Endothelial cell of umbilical vein (primary cell): ENCODE data around the gene TRPM5. TPM values are rescaled to one million over a fixed set of nuclear protein-coding genes. Genes with fewer than 3 reads are reported as not detected.

Experiments used
- BruUV-seq: library from RNA; stranded (reverse); fragments of 400-500 nt; replicated peaks from 2 replicates; lab custom pipeline; 2021; lab: Mats Ljungman, UMichigan
- CTCF ChIA-PET: fragments of 300-600, 350-600 bp; sonication (Branson Sonifier 250); formaldehyde crosslinking; loops from one replicate; lab custom pipeline; 2021; ENCODE audit warnings: antibody characterized with exemption, inconsistent platforms; lab: Charles Lee
- POLR2A ChIA-PET: fragments of 300-600, 350-600 bp; sonication (Branson Sonifier 250); formaldehyde crosslinking; loops from one replicate; lab custom pipeline; 2021; ENCODE audit warnings: antibody characterized with exemption, inconsistent platforms; lab: Charles Lee
- DNase-seq: peaks from one replicate; pipeline ENCODE4 v3.0.0-alpha.2; 2011; ENCODE audit warnings: low read depth, low spot score
- FAIRE-seq: peaks from 2 replicates; lab custom pipeline; 2011; peaks lifted over from hg19 to GRCh38; lab: Jason Lieb, UNC
- H2AFZ ChIP-seq: 2 replicates; pipeline ENCODE4 v1.6.0; 2012; ENCODE audit warnings: low read depth, low read length, control low read depth, inconsistent platforms
- H3K27ac ChIP-seq: 2 replicates; pipeline ENCODE4 v1.5.1; 2011; ENCODE audit warnings: low read depth, mild to moderate bottlenecking, control low read depth, low read length, moderate library complexity; ENCODE audit not compliant: insufficient read depth
- H3K27me3 ChIP-seq, 2 experiments: 2 replicates each; pipeline versions ENCODE4 v1.6.0 to v1.6.1; 2011; ENCODE audit warnings: low read length in 2 of 2, mixed read lengths in 1 of 2; ENCODE audit not compliant: control insufficient read depth in 2 of 2, insufficient read depth in 2 of 2
- H3K36me3 ChIP-seq, 2 experiments: 2 replicates in 1 of 2; 3 replicates in 1 of 2; pipeline ENCODE4 v1.5.1; 2011; ENCODE audit warnings: low read length in 2 of 2, mild to moderate bottlenecking in 1 of 2, moderate library complexity in 1 of 2; ENCODE audit not compliant: control insufficient read depth in 2 of 2, insufficient read depth in 2 of 2; ENCODE audit errors: extremely low read depth in 1 of 2
- H3K4me1 ChIP-seq: 3 replicates; pipeline ENCODE4 v1.5.1; 2011; ENCODE audit warnings: mild to moderate bottlenecking, low read length; ENCODE audit not compliant: control insufficient read depth, insufficient read depth; ENCODE audit errors: extremely low read depth
- H3K4me2 ChIP-seq: 2 replicates; pipeline ENCODE4 v1.6.1; 2011; ENCODE audit warnings: low read length, control low read depth, mixed read lengths; ENCODE audit not compliant: insufficient read depth
- H3K4me3 ChIP-seq, 3 experiments: fragments of 200-600 bp in 1 of 3; sonication (generic), shearing (Covaris generic) in 1 of 3; replicated peaks in 1 of 3; 2 replicates each; pipeline ENCODE4 v1.5.1; 2011 to 2016; ENCODE audit warnings: control low read depth in 3 of 3, low read length in 3 of 3, mild to moderate bottlenecking in 2 of 3, inconsistent platforms in 1 of 3, low read depth in 1 of 3, moderate library complexity in 1 of 3; ENCODE audit not compliant: insufficient read depth in 1 of 3
- H3K79me2 ChIP-seq: 2 replicates; pipeline ENCODE4 v1.6.0; 2012; ENCODE audit warnings: low read length, inconsistent platforms; ENCODE audit not compliant: control insufficient read depth, insufficient read depth
- H3K9ac ChIP-seq: replicated peaks from 2 replicates; pipeline ENCODE3; 2011; ENCODE audit warnings: low read length, control low read depth; ENCODE audit not compliant: insufficient read depth; ENCODE audit errors: extremely low read depth
- H3K9me1 ChIP-seq: replicated peaks from 3 replicates; pipeline ENCODE4 v1.6.0; 2011; ENCODE audit warnings: mild to moderate bottlenecking, low read length; ENCODE audit not compliant: control insufficient read depth, insufficient read depth; ENCODE audit errors: extremely low read depth
- H3K9me3 ChIP-seq: replicated peaks from 2 replicates; pipeline ENCODE4 v1.5.1; 2012; ENCODE audit warnings: low read length, inconsistent platforms; ENCODE audit not compliant: control insufficient read depth, insufficient read depth
- H4K20me1 ChIP-seq: replicated peaks from 2 replicates; pipeline ENCODE3; 2011; ENCODE audit warnings: mild to moderate bottlenecking, low read length; ENCODE audit not compliant: control insufficient read depth, insufficient read depth; ENCODE audit errors: extremely low read depth
- EZH2 ChIP-seq: IDR thresholded peaks from 2 replicates; pipeline ENCODE4 v1.6.1; 2012; ENCODE audit warnings: borderline replicate concordance, low read depth, mild to moderate bottlenecking, moderate library complexity, low read length, inconsistent platforms; ENCODE audit not compliant: severe bottlenecking
- GATA2 ChIP-seq: IDR thresholded peaks from 2 replicates; pipeline ENCODE4 v1.7.0; 2011; ENCODE audit warnings: low read depth, mild to moderate bottlenecking, moderate library complexity, mixed read lengths, low read length; ENCODE audit not compliant: insufficient read length, insufficient read depth
- JUN ChIP-seq: IDR thresholded peaks from 2 replicates; pipeline ENCODE4 v1.6.1; 2011; ENCODE audit warnings: borderline replicate concordance, low read depth; ENCODE audit not compliant: insufficient read length, insufficient read depth
- MAX ChIP-seq: IDR thresholded peaks from 2 replicates; pipeline ENCODE4 v1.6.1; 2011; ENCODE audit not compliant: insufficient read depth, insufficient read length
- MYC ChIP-seq: IDR thresholded peaks from one replicate; pipeline ENCODE4 v1.6.1; 2011; ENCODE audit warnings: mild to moderate bottlenecking, low read depth, low read length
- POLR2A ChIP-seq: IDR thresholded peaks from 2 replicates; pipeline ENCODE4 v1.6.1; 2012; ENCODE audit warnings: low read depth, mild to moderate bottlenecking, control low read depth, low read length
- dilution Hi-C: fragments of 300-500 bp; cut with MboI; formaldehyde crosslinking; loops from one replicate; pipeline ENCODE4 v1.15.0; 2019; ENCODE audit warnings: low sequenced_read_pairs; ENCODE audit not compliant: extremely low pct_ligation_motif_present
- intact Hi-C: fragments of 100-400 bp; cut with micrococcal nuclease; formaldehyde crosslinking; loops from one replicate; pipeline ENCODE4 v1.10.0; 2022
- polyA plus RNA-seq, 4 experiments: library from polyadenylated mRNA; depleted of rRNA in 3 of 4; stranded (reverse) in 3 of 4; unstranded in 1 of 4; fragments of >200 nt; gene quantifications; 2 replicates each; pipeline versions ENCODE4 v1.2.1 to v1.2.3, GENCODE V29; 2011 to 2012; ENCODE audit warnings: missing spikeins in 1 of 4
- total RNA-seq: library from RNA; stranded (reverse); gene quantifications from 2 replicates; pipeline ENCODE4 v1.2.3, GENCODE V29; 2021
- TF ChIP-seq, protein P1 (sequence below), 2 donors: IDR thresholded peaks; 1 replicate in 1 of 2; 2 replicates in 1 of 2; pipeline ENCODE4 v1.5.1; 2011; ENCODE audit warnings: low read length in 2 of 2, mild to moderate bottlenecking in 2 of 2, moderate library complexity in 2 of 2, control low read depth in 1 of 2, inconsistent platforms in 1 of 2, low read depth in 1 of 2; ENCODE audit not compliant: insufficient read depth in 1 of 2; ENCODE audit errors: extremely low read depth in 1 of 2

TRPM5 gene
- total and polyA plus RNA-seq, 2 donors (not counting 3 experiments of a cell fraction or from before 2014, with no cell fraction given): not detected

GRCh38 chr11:2415171-2415570, 29.1 kb downstream of the TRPM5 start:
- dilution Hi-C loops (no loop called here), intact Hi-C loops (no loop called here)

More at GRCh38 chr11:2415171-2415570, 29.1 kb downstream of the TRPM5 start:
- H3K27ac ChIP-seq: no peak overlapping the region
- no peak overlapping the region for H3K9ac ChIP-seq
- H3K9me1 ChIP-seq: no peaks in the 10 kb centered on the region
- H3K4me1 ChIP-seq: no peaks in the 10 kb centered on the region
- H3K9me3 ChIP-seq: no peaks in the 10 kb centered on the region
- POLR2A ChIA-PET: no interaction called here
- no peak for FAIRE-seq
- no peaks in the 10 kb centered on the region for H3K27me3 ChIP-seq
- TF ChIP-seq EZH2 (no peak), MAX (no peak), GATA2 (no peak), POLR2A (no peak), MYC (no peak), JUN (no peak)
- TF ChIP-seq, protein P1, sequence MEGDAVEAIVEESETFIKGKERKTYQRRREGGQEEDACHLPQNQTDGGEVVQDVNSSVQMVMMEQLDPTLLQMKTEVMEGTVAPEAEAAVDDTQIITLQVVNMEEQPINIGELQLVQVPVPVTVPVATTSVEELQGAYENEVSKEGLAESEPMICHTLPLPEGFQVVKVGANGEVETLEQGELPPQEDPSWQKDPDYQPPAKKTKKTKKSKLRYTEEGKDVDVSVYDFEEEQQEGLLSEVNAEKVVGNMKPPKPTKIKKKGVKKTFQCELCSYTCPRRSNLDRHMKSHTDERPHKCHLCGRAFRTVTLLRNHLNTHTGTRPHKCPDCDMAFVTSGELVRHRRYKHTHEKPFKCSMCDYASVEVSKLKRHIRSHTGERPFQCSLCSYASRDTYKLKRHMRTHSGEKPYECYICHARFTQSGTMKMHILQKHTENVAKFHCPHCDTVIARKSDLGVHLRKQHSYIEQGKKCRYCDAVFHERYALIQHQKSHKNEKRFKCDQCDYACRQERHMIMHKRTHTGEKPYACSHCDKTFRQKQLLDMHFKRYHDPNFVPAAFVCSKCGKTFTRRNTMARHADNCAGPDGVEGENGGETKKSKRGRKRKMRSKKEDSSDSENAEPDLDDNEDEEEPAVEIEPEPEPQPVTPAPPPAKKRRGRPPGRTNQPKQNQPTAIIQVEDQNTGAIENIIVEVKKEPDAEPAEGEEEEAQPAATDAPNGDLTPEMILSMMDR (IDR thresholded peaks at IDR 0.05; ENCODE audit: extremely low read depth in 1 of 2, insufficient read depth in 1 of 2, low read depth in 1 of 2, low read length in 2 of 2): no peak
- CTCF ChIA-PET: interaction anchor here (1.5 to 2.0 kb wide), 2 partner anchors 15 to 110 kb away, joined by 3 to 15 read pairs; partner anchors contain the start of gene TSSC4
- H3K4me3 ChIP-seq: no peak overlapping the region
- no peak overlapping the region for H3K4me2 ChIP-seq
- BruUV-seq: no TSS peak
- H4K20me1 ChIP-seq: no peaks in the 10 kb centered on the region
- no peaks in the 10 kb centered on the region for H3K79me2 ChIP-seq
- no peaks in the 10 kb centered on the region for H3K36me3 ChIP-seq
- DNase-seq: no peak
- H2AFZ ChIP-seq: no peak overlapping the region
